ENCODE results near the gene TNFRSF1A. TPM values are rescaled to one million over a fixed set of nuclear protein-coding genes. Genes with fewer than 3 reads are reported as not detected.

TNFRSF1A gene
- total RNA-seq, 2 donors from 2014 or later, result 62.9 to 176 TPM

DNA sequence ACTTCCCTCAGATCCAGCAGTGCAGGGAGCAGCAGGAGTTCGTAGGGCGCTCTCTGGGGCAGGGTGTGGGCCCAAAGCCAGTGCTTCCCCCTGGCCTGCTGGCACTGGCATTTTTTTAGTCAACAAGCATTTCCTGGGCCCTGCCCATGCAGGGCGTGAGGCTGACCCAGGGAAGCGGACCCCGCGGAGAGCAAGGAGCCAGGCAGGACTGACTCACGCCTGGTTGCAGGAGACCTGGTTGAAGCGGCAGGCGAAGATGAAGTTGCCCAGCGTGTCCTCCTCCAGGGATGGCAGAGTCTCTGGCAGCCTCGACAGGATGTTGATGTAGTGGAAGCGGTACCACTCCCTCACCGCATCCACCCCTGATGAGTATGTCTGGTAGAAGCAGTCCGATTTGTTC lies 20.0 kb upstream of the TNFRSF1A start:
- no peak for DNase-seq (ENCODE audit: low spot score)
- Histone ChIP-seq H3K4me3 (no peak overlapping the region), H3K36me3 (no peaks in the 10 kb centered on the region), H3K27ac (no peak overlapping the region), H3K4me1 (peaks cover 0 to 23% of the 10 kb centered on the region in 2 donors), H3K9me3 (no peaks in the 10 kb centered on the region), H3K27me3 (no peaks in the 10 kb centered on the region)
- TF ChIP-seq, protein P1, sequence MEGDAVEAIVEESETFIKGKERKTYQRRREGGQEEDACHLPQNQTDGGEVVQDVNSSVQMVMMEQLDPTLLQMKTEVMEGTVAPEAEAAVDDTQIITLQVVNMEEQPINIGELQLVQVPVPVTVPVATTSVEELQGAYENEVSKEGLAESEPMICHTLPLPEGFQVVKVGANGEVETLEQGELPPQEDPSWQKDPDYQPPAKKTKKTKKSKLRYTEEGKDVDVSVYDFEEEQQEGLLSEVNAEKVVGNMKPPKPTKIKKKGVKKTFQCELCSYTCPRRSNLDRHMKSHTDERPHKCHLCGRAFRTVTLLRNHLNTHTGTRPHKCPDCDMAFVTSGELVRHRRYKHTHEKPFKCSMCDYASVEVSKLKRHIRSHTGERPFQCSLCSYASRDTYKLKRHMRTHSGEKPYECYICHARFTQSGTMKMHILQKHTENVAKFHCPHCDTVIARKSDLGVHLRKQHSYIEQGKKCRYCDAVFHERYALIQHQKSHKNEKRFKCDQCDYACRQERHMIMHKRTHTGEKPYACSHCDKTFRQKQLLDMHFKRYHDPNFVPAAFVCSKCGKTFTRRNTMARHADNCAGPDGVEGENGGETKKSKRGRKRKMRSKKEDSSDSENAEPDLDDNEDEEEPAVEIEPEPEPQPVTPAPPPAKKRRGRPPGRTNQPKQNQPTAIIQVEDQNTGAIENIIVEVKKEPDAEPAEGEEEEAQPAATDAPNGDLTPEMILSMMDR (IDR thresholded peaks at IDR 0.05), result no peak

DNA sequence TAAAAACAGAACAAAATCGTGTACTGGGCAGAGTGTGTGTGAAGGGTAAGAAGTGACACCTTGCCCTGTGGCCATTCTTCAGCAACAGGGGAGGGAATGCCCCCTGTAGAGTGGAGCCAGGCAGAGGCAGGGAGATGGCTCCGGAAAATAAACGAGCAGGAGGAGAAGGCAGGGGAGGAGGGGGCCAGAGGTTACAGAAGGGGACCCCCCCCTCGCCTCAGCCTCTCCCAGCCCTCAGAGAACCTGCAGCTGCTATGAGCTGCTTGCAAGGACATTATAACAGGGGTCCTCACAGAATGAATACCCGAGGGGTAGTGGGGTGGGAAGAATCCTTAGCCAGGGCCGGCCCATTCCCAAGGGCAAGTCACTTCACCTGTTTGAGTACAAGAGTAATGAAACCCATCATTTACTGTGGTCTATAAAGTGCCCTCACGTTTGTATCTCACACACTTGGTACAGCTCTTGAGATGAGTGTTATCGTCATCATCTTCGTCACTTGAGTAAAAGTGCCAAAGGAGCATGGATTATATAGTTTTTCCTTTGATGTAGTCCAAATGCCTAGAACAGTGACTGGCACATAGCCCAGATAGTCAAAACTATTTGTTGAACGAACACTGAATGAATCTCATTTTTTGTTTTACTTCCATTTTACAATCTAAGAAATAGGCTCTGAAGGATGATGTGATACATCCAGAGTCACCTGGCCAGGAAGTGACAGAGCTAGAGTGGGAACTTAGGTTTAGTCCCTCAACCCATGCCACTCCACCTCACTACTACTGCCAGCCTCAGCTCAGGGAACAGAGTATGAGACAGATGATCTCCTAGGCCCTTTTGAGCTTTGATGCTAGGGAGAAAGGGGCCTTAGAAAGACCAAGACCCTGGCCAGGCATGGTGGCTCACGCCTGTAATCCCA lies 19.0 kb upstream of the TNFRSF1A start:
- DNase-seq (ENCODE audit: low spot score), result no peak
- H3K4me1 ChIP-seq, result peaks cover 0 to 23% of the 10 kb centered on the region in 2 donors
- H3K36me3 ChIP-seq, result no peaks in the 10 kb centered on the region
- no peaks in the 10 kb centered on the region for H3K9me3 ChIP-seq
- H3K27me3 ChIP-seq, result no peaks in the 10 kb centered on the region
- peak overlapping the region in 1 of 2 donors; percentile 4 for H3K27ac ChIP-seq
- TF ChIP-seq, protein P1 (IDR thresholded peaks at IDR 0.05), result no peak
- H3K4me3 ChIP-seq, result no peak overlapping the region

- no peak for DNase-seq (ENCODE audit: low spot score)
- TF ChIP-seq, protein P1 (IDR thresholded peaks at IDR 0.05), result no peak
- H3K27ac ChIP-seq, result no peak overlapping the region
- H3K9me3 ChIP-seq, result no peaks in the 10 kb centered on the region
- peaks cover 0 to 23% of the 10 kb centered on the region in 2 donors for H3K4me1 ChIP-seq
- no peak overlapping the region for H3K4me3 ChIP-seq
- no peaks in the 10 kb centered on the region for H3K36me3 ChIP-seq
- no peaks in the 10 kb centered on the region for H3K27me3 ChIP-seq
These were observed 18.2 kb upstream of the TNFRSF1A start for GRCh38 chr12:6360080-6360571.

DNA sequence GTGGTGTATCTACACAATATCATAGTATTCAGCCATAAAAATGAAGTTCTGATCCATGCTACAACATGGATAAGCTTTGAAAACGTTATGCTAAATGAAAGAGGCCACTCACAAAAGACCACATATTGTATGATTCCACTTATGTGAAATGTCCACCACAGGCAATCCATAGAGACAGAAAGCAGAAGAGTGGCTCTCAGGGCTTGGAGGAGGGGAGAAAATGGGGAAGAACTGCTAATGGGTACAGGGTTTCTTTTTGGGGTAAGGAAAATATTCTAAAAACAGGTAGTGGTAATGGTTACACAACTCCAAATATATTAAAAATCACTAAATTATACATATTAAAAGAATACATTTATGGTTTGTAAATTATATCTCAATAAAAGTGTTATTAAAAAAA lies 17.0 kb upstream of the TNFRSF1A start:
- Histone ChIP-seq H3K9me3 (no peaks in the 10 kb centered on the region), H3K36me3 (no peaks in the 10 kb centered on the region), H3K4me3 (no peak overlapping the region), H3K4me1 (peaks cover 0 to 17% of the 10 kb centered on the region in 2 donors), H3K27me3 (no peaks in the 10 kb centered on the region), H3K27ac (no peak overlapping the region)
- TF ChIP-seq, protein P1 (IDR thresholded peaks at IDR 0.05), result no peak
- no peak for DNase-seq (ENCODE audit: low spot score)

DNA sequence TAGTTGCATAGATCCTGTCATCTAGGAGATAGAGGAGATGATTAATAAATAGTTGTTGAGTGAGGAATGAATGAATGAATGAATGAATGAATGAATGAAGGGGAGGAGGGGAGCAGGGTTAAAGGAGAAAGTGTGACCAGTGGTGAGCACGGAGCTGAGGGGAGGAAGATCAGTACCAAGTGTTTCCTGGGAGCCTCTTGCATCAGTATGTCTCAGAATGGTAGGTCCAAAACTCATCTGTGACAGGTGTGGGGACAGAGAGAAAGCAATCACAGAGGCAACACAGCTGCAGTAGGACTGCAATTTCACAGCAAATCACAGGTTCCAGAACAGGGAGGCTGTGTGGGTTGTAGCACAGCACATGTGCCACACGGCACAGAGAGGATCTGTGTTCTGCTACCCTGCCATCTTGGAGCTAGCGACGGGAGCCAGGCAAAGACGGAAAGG lies 14.5 kb upstream of the TNFRSF1A start:
- Histone ChIP-seq H3K36me3 (no peaks in the 10 kb centered on the region), H3K27me3 (no peaks in the 10 kb centered on the region), H3K4me3 (no peak overlapping the region), H3K27ac (no peak overlapping the region), H3K9me3 (no peaks in the 10 kb centered on the region), H3K4me1 (no peaks in the 10 kb centered on the region)
- TF ChIP-seq, protein P1 (IDR thresholded peaks at IDR 0.05), result no peak
- no peak for DNase-seq (ENCODE audit: low spot score)
